NB4 (cell line): ENCODE data around the gene GATAD2B.

Experiments used
- DNase-seq: peaks from one replicate; pipeline ENCODE4 v3.0.0; 2010; ENCODE audit warnings: low read depth
- H3K4me3 ChIP-seq: one replicate; pipeline ENCODE4 v1.5.1; 2011; ENCODE audit warnings: mild to moderate bottlenecking, low read depth, low read length, moderate library complexity
- CTCF ChIP-seq: IDR thresholded peaks from one replicate; pipeline ENCODE4 v1.5.1; 2012; ENCODE audit warnings: low read depth, low read length
- MAX ChIP-seq: IDR thresholded peaks from 2 replicates; pipeline ENCODE4 v1.6.1; 2011; ENCODE audit warnings: low read depth, low read length
- MYC ChIP-seq: IDR thresholded peaks from 2 replicates; pipeline ENCODE4 v1.6.1; 2011; ENCODE audit warnings: low read depth, low read length
- POLR2A ChIP-seq: IDR thresholded peaks from 2 replicates; pipeline ENCODE4 v1.6.1; 2011; ENCODE audit warnings: mild to moderate bottlenecking; ENCODE audit not compliant: insufficient read length; ENCODE audit errors: extremely low read depth

The GATAD2B gene

GRCh38 chr1:153945131-153945794 lies 22.5 kb upstream of the GATAD2B start:
- H3K4me3 ChIP-seq: peak overlapping the region; percentile 82
- no peak for TF ChIP-seq CTCF
- peak; percentile 48 for TF ChIP-seq MAX
- peak; percentile 68 for TF ChIP-seq MYC
- TF ChIP-seq POLR2A: peak; percentile 15
- peak; percentile 94 for DNase-seq

- peak overlapping the region; percentile 82 for H3K4me3 ChIP-seq
- no peak for TF ChIP-seq POLR2A
- no peak for TF ChIP-seq CTCF
- TF ChIP-seq MYC: no peak
- TF ChIP-seq MAX: no peak
- DNase-seq: no peak
Observed at GRCh38 chr1:153944827-153945117, 22.0 kb upstream of the GATAD2B start.

GRCh38 chr1:153944005-153944826 lies 21.4 kb upstream of the GATAD2B start:
- DNase-seq: peak; percentile 40
- H3K4me3 ChIP-seq: peak overlapping the region; percentile 82
- TF ChIP-seq POLR2A (no peak), MYC (no peak), MAX (no peak), CTCF (no peak)

GRCh38 chr1:153942766-153943549 lies 20.2 kb upstream of the GATAD2B start:
- H3K4me3 ChIP-seq: no peak overlapping the region
- no peak for DNase-seq
- TF ChIP-seq CTCF (no peak), MYC (no peak), POLR2A (no peak), MAX (no peak)

GRCh38 chr1:153941826-153942725 lies 19.3 kb upstream of the GATAD2B start:
- TF ChIP-seq CTCF: no peak
- H3K4me3 ChIP-seq: no peak overlapping the region
- DNase-seq: no peak
